GM19043 (cell line): ENCODE results near the gene IGSF21.

Experiments
- ATAC-seq: cut with Tn5 transposase; IDR thresholded peaks from one replicate; pipeline ENCODE4 v1.9.1; 2021; ENCODE audit warnings: low read depth; ENCODE audit not compliant: unreplicated experiment

IGSF21 gene

DNA sequence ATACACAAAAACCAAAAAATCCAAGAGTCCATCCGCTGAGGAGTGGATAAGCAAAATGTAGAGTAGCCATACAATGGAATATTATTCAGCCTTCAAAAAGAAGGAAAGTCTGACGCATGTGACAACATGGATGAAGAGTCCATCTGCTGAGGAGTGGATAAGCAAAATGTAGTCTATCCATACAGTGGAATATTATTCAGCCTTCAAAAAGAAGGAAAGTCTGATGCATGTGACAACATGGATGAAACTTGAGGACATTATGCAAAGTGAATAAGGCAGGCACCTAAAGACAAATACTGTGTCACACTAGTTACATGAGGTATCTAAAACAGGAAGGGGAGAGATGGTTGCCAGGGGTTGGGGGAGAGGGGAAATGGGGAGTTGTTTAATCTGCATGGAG is 14.0 kb upstream of the IGSF21 start:
- ATAC-seq = no peak

DNA sequence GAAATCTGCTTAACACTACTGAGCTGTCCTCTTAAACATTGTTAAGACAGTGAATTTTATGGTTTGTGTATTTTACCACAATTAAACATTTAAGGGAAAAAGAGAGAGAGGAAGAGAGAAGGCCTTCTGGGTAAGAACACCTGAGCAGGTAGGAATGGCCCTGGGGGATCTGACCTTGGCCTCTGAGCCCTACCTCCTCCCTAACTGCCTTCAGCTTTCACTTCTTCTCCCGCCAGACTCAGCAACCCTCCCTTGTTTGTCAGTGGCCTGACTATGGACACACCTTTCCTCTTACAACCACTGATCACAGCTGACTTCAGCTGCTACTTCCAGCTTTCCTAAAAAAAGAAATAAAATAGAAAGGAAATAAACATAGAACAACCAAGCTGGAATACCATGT is 13.5 kb upstream of the IGSF21 start:
- no peak for ATAC-seq

DNA sequence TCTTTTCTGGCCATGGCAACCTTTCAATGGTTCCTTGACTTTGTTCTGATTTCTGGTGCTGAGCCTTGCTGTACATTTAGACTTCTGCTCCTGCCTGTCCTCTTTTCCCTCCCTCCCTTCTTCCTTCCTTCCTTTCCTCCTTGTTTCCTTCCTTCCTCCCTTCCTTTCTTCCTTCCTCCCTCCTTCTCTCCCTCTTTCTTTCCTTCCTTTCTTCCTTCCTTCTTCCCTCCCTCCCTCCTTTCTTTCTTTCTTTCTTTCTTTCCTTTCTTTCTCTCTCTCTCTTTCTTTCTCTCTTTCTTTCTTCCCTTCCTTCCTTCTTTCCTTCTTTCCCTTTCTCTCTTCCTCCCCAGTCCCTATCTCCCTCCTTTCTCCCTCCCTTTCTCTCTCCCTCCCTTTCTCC is 10.4 kb upstream of the IGSF21 start:
- ATAC-seq = no peak

DNA sequence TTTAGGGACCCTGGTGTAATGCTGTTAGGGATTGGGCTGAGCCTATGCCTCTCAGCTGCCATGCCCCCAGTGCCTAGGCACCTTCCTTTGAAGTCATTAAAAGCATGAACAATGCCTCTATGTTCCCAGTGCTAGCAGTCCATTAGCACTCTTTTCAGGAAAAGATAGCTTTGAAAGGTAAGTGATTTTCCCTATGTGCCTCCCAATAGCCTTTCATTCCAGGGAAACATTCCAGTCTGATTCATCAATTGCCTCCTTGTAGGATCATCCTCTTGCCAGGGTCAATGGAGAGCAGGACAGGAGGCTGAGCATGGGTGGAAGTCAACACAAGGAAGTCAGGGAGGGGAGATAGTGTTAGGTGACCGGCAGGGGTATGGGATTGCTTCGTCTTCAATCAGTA is 8.6 kb upstream of the IGSF21 start:
- ATAC-seq = no peak

DNA sequence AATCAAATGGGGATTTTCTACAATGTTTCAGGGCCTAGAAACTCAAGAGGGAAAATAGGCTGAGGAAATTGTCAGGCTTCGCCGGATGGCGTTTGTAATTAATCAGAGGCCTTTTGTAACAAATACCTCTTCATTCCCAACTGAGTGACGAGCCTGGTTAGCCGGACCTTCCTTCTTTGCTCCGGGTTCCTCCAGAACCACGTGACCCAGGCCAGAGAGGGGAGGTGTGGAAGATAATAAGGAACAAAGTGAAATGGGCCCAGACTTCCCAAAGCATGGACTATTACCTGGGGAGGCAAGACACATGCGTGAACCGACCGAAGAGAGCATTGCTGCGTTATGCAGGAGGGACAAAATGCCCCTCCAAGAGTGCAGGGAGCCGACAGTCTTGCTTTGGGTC is 7.5 kb upstream of the IGSF21 start:
- ATAC-seq = no peak

DNA sequence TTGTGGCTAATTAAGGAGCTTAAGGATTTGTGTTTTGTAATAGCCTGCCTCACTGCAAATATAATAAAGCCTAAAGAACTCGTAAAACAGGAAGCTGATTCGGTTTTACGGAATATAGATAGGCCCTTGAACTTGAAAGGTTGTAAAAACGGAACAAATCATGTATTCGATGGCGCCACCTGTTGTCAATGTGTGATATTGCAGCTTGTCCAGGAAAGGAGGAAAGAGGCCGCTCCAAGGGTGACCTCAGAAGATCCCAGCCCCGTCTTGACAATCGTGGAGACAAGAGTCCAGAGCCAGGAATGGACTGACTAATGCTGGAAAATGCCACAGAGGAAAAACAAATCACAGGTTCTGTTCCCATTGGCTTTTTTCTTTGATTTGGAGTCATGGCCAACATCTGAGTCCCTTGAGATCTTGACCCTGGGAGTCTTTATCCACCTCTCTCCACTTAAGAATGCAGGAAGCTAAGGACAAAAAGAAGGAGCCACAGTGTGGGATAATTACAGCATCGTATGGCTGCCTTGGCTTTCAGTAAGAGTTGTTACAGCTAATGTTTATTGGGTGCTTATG is 7.0 kb upstream of the IGSF21 start:
- ATAC-seq = no peak

DNA sequence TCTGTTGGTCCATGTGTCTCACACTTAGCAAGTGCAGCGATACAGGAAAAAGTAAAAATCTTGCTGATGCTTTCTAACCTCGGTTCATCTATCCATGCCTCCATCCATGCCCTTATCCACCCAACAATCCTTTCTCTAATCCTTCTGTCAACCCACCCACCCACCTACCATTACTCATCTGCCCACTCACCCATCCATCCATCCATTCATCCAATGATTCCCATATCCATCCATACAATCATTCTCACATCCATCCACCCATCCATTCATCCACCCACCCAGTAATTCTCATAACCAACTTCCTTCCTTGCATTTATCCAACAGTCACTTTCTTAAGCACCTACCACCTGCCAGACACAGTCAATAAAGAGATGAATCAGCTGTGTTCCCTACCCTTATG is 6.1 kb upstream of the IGSF21 start:
- no peak for ATAC-seq

DNA sequence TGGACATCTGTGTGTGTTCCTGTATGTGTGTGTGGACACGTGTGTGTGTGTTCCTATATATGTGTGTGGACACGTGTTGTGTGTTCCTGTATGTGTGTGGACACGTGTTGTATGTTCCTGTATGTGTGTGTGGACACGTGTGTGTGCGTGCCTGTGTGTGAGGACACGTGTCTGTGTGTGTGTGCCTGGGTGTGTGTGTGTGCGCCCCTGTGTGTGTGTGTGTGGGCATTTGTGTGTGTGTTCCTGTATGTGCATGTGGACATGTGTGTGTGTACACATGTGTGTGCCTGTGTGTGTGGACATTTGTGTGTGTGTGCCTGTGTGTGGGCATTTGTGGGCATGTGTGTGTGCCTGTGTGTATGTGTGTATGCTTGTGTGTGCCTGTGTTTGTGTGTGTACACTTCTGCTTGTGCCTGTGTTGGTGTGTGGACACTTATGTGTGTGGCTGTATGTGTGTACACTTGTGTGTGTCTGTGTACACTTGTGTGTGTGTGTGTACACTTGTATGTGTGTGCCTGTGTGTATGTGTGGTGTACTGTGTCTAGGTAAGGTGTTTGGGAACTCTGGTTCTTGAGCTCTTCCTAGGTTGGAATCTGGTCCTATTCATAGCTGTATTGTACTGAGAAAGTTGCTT is 3.7 kb upstream of the IGSF21 start:
- no peak for ATAC-seq

DNA sequence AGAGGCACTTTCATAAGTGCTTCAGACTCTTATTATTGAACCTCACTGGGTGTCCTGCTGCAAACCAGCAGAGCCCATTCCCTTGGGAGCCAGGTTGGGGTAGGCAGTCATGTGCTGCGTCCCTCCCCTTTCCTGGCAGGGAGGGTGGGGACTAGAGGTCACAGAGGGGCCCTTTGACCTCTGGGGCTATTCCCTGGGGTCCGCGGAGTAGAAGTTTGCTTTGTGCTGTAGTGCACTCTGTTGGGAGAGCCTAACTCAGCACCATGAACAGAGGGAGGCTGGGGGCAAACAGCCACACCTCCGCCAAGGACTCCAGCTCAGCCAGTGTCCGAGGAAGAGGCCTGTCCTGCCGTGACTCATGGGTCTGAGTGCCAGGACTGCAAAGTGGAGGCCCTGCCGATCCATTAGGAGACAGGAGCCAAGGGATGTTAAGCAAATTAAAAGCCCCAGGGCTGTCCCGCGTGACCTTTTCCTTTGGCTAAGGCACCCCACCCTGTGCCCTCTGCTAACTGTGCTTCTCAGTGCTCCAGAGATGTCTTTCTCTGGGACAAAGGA is 3.0 kb upstream of the IGSF21 start:
- ATAC-seq = no peak

DNA sequence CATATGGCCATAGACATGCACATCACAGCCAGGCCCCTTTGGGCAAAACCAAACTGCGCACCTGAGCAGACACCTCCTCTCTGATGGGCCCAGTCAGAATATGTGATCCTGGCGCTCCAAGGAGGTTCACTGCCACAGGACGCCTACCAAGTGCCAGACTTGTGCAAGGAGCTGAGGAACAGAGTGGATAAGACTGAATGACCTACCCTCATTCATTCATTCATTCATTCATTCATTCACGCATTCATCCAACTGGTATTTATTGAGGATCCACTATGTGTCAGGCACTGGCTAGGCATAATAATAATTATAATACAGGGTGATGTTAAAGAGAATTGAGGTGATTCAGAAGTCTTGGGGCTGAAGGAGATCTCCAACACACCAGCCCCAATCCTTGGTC is 2.4 kb upstream of the IGSF21 start:
- ATAC-seq = no peak

DNA sequence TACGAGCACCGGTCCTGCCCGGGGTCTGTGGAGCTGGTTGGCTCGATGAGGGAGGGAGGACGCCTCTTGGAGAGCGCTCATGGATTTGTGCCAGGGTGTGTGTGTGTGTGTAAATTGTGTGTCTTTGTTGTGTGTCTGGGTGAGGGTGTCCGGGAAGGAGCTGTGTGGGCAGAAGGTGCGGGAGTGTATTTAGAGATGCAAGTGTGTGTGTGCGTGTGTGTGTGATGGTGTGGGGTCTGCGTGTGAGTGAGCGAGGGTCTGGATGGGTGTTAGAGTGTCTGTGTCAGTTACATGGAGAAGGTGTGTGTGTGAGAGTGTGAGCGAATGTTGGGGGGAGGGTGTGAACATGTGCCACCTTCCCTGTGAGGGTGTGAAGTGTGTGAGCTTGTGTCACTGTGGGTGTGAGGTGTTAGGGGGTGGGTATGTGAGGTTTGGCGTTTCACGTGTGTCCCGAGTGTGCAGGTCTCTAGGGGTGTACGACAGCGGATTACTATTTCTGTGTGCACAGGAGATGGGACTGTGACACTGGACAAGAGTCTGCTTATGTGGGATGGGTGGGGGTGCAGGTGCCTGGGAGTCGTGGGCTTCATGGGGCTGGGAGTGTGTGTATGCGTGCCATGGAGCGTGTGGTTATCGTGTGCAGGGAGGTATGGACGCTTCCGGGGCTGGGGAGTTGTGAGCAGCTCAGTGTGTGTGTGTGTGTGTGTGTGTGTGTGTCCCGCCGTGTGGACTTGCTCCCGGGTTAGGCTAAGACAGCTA is 880 bp downstream of the IGSF21 start:
- ATAC-seq = no peak

DNA sequence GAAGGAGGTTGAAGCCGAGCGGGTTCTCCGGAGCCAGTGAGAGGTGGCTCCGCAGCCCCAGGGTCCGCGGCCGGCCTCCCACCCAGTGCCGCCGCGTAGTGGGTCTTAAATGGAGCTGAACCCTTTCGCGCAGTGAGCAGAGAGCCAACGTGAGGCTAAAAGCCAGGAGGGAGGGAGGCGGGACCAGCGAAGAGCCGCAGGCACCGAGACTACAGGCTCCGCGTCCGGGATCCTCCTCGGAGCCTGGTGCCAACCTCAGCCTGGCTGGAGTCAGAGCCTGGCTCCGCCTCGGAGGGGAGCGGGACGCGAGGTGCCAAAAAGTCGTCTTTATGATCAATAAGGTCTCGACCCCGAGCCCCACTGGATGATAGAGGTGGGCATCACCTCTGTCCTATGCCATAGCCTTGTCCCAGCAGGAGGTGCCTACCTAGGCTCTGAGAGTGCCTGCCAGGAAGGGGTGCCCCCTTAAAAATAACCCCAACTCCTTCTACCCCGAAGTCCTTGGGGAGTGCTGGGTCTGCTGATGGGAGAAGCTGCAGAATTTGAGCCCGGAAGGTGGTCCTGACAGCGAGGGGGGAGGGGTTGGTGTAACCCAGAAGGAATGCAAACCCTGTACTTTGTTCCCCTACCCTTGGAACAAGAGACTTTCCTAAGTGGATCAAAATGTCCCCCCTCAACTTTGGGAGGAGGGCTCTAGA is 1.6 kb downstream of the IGSF21 start:
- ATAC-seq = no peak

DNA sequence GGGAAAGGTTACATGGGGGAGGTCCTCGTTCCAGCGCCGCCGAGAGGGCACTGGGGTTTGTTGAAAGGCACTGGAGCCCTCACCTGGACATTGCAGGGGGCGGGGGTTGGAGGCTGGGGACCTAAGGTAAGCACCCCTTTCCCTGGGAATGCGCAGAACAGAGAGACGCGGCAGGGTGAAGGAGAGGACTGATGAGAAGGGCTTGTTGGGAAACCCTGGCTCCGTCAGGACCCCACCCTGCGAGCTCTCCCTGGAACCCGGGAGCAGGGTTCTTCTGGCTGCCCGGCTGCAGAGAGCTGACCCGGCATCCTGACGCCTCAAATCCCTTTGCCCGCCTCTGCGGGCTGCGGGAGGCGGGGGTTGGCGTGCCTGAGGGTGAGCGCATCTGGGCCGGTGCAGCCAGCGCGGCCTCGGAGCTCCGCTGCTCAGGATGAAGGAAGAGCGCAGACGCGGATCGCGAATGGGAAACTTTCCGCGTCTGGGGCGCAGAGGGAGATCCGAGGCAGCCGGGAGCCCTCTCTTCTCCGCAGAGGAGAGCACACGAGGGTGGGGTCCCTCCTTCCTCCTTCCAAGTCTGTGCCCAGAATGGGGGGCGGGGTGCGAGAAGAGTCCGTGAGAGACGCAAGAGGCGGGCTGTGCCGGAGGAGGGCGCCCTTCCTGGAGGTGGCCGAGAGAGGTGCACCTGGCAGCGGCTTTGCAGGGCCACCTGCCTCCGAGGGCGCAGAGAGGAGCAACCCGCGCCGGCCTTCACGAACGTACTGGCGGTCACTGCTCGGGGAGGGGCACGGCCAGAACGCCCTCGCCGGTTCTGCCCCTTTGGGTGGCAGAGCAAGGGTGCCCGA is 2.4 kb downstream of the IGSF21 start:
- no peak for ATAC-seq

DNA sequence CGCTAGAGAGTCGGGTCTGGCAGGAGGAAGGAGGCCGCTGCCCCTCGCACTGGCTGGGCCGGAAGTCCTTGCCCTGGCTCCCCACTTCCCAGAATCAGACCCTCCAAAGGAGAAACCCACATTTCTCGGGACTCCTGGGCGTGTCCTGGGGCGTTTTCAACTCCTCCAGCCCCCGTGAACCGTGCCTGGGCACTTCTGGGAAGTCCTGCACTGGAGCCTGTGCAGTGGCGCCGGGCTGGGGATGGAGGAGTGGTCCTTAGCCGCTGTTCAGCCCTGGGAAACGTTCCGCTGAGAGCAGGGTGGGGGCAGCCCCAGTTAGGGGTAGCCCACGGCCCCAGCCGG is 3.0 kb downstream of the IGSF21 start:
- no peak for ATAC-seq

DNA sequence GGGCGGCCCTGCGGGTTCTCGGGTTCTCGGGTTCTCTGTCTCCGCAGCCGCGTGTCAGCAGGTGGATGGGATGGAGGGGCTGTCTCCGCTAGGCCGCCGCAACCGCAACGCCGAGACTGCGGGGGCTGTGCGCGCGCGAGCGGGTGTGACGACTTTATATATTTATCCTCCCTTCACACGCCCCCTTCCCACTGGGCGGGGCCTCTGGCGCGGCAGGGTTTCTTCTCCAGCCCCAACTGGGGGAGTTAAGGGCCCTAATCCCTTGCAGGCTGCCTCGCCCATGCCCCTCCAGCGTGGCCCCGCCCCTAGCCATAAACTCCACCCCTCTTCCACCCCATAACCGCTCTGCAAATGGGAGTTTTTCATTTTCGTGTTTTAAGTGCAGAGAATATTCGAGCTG is 3.4 kb downstream of the IGSF21 start:
- ATAC-seq = no peak

DNA sequence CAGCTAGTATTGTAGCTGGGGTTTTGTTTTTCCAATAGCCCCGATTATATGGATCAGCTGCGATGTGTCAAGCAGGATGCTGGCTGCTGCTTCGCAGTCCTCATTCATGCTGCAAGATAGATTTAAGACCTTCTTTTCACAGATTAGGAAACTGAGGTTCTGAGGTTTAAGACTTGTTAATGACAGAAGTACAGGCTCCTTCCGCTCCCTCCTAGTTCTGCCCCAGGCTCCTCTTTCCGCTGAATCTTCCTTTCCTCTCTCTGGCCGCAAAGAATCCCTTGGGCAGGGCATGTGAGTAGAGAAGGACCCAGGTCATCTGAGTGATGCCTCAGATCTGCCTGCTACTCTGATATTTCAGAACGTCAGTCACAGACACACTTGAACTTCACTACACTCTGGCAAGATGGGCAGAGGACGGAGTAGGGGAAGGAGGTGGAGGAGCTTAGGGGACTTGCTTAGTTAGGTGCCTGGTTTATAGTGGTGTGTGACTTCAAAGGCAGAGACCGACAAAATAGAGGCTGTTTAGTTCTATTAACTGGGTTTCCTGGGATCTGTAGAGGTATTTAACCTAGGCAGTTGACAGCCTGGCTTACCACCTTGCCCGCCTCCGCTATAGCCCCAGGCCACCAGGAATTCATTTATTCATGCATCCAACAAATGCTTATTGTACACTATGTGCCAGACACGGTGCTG is 4.2 kb downstream of the IGSF21 start:
- ATAC-seq = no peak

DNA sequence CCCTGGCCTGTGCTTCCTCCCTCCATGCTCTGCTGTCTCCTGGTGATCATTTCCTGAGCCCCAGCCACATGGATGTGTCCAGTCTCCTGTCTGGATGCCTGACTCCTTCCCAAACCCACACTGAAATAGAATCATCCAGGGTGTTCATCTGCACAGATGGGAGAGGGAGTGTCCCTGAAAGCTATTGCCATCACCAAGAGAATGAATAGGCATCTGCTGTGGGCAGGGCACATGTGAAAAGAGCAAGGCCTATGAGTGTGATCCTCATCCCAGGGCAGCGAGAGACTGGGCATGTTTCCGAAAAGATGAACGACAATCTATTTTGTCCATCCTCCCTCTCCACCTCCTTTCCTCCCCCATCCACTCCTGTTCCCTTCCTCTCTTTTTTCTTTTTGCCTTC is 5.0 kb downstream of the IGSF21 start:
- ATAC-seq = no peak

DNA sequence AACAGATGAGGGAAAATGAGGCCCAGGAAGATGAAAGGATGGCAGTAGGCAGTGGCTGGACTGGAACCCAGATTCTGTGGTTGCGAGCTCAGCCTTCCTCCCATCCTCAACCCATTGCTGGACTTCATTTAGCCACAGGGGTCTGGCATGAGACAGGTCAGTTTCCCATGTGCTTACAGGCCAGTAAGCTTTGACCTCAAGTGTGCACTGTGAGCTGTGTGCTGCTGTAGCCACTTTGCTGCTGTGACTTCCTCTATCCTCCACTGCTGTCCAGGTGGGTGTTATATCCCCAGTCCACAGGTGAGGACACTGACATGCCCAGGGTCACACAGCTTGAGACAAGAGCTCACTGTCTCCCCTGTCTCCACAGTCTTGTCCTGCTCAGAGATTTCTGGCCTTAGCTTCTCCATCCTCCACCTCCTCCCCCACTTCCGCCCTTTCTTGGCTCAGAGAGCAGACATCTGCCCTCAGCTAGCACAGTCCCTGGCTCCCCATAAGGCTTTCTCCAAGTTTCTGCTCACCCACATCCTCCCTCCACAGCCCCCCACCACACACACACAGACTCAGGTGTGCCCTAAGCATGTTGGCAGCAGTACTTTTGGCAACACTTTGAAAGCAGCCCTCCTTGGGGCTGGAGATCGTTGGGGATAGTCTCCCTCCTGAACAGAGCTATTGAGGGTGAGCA is 7.3 kb downstream of the IGSF21 start:
- ATAC-seq = no peak

DNA sequence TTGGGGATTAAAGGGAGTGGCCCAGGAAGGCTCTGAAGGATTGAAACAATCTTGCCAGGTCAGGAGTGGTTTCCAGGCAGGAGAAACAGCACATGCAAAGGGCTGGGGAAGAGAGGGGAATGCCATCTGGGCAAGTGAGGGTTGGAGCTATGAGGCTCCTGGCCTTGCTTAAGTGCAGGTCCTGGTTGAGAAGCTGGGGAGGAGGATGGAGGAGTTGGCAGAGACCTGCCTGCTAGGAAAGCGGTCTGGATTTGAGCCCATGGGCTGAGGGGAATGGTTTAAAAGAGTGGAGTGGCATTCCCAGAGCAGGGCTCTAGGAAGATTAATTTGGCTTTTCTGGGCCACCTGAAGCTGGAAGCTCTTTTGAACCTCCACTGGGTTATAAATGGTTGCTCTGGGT is 9.2 kb downstream of the IGSF21 start:
- ATAC-seq = no peak
